BE2C (cell line): Measurements from ENCODE around the gene C5orf46.

ENCODE experiments used
- DNase-seq: peaks from one replicate; pipeline ENCODE4 v3.0.0-alpha.2; 2020
- H3K27me3 ChIP-seq: fragments of 250-450 bp; sonication (Bioruptor Pico); 2 replicates; pipeline ENCODE4 v1.5.1; 2020; ENCODE audit warnings: mild to moderate bottlenecking
- H3K36me3 ChIP-seq: fragments of 250-450 bp; sonication (Bioruptor Pico); 2 replicates; pipeline ENCODE4 v1.5.1; 2020; ENCODE audit warnings: mild to moderate bottlenecking
- H3K4me1 ChIP-seq: fragments of 250-450 bp; sonication (Bioruptor Pico); 2 replicates; pipeline ENCODE4 v1.5.1; 2020
- H3K4me3 ChIP-seq: 2 replicates; pipeline ENCODE4 v1.5.1; 2011; ENCODE audit warnings: low read depth, low read length
- H3K9me3 ChIP-seq: fragments of 250-450 bp; sonication (Bioruptor Pico); 2 replicates; pipeline ENCODE4 v1.5.1; 2020
- TF ChIP-seq, protein P1 (sequence below): IDR thresholded peaks from 2 replicates; pipeline ENCODE4 v1.5.1; 2012; ENCODE audit warnings: mild to moderate bottlenecking, low read depth, low read length

Gene C5orf46

DNA sequence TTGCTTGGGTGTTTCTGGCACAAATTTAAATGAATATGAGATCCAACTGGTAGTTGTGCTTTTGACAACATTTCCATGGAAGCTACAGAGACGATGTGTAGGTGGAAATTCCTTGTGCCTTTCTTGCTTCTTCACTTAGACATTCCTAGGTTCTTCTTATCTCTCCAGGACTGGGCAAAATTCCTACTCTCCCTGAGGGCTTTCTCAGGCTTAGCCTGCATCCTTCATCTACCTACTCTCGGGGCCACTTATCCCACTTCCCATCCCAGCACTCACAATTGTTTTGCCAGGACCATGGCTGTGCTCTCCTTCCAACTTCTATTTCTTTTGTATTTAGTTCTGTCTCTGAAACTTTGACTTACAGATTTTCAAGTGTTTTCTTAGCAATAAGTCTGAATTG, 57.1 kb downstream of the C5orf46 start:
- Histone ChIP-seq H3K4me3 (no peak overlapping the region), H3K27me3 (peaks cover 31% of the 10 kb centered on the region), H3K36me3 (no peaks in the 10 kb centered on the region), H3K9me3 (no peaks in the 10 kb centered on the region), H3K4me1 (no peaks in the 10 kb centered on the region)
- TF ChIP-seq, protein P1, sequence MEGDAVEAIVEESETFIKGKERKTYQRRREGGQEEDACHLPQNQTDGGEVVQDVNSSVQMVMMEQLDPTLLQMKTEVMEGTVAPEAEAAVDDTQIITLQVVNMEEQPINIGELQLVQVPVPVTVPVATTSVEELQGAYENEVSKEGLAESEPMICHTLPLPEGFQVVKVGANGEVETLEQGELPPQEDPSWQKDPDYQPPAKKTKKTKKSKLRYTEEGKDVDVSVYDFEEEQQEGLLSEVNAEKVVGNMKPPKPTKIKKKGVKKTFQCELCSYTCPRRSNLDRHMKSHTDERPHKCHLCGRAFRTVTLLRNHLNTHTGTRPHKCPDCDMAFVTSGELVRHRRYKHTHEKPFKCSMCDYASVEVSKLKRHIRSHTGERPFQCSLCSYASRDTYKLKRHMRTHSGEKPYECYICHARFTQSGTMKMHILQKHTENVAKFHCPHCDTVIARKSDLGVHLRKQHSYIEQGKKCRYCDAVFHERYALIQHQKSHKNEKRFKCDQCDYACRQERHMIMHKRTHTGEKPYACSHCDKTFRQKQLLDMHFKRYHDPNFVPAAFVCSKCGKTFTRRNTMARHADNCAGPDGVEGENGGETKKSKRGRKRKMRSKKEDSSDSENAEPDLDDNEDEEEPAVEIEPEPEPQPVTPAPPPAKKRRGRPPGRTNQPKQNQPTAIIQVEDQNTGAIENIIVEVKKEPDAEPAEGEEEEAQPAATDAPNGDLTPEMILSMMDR, result no peak
- no peak for DNase-seq

GRCh38 chr5:147845618-147846017, 60.7 kb downstream of the C5orf46 start:
- Histone ChIP-seq H3K4me3 (no peak overlapping the region), H3K27me3 (peaks cover 41% of the 10 kb centered on the region), H3K9me3 (no peaks in the 10 kb centered on the region), H3K4me1 (no peaks in the 10 kb centered on the region), H3K36me3 (no peaks in the 10 kb centered on the region)
- no peak for DNase-seq
- TF ChIP-seq, protein P1, result no peak

GRCh38 chr5:147844846-147845245, 61.5 kb downstream of the C5orf46 start:
- H3K4me1 ChIP-seq, result no peaks in the 10 kb centered on the region
- TF ChIP-seq, protein P1, result no peak
- no peaks in the 10 kb centered on the region for H3K9me3 ChIP-seq
- no peak overlapping the region for H3K4me3 ChIP-seq
- no peaks in the 10 kb centered on the region for H3K36me3 ChIP-seq
- DNase-seq, result no peak
- peaks cover 41% of the 10 kb centered on the region for H3K27me3 ChIP-seq

DNA sequence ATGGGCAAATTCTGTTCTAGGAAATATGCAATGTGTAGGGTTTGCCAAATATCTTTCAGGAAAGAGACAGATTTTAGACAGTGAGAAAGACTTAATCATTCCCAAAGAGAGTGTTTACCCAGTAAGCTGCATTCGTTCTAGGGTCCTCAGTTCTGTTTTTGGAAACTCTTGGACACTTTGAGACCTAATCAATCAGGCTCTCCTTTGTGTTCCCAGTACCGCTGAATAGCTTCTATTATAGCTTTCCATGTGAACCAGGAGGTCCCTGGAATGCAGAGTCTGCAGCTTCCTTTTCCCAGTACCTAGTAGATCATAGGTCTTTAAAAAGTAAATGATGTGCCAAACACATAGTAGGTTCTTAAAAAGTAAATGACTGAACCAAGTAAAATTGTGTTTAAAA, 63.5 kb downstream of the C5orf46 start:
- TF ChIP-seq, protein P1, result no peak
- no peaks in the 10 kb centered on the region for H3K9me3 ChIP-seq
- H3K36me3 ChIP-seq, result no peaks in the 10 kb centered on the region
- no peak overlapping the region for H3K4me3 ChIP-seq
- H3K4me1 ChIP-seq, result no peaks in the 10 kb centered on the region
- peaks cover 34% of the 10 kb centered on the region for H3K27me3 ChIP-seq
- DNase-seq, result no peak
